Stimulated activated naive CD4-positive, alpha-beta T cell treated with Interleukin-2 at 50 U/mL for 16 hours (primary cell): ENCODE measurements around the gene RAD51D.
"Not testable (repeated sequence)": the region's sequence is repeated elsewhere in the genome, so short reads cannot be mapped to it uniquely, and the experiment has no call there.

Experiments used
- DNase-seq: peaks from one replicate; lab custom pipeline; 2025; lab: John Stamatoyannopoulos, UW

The RAD51D gene

GRCh38 chr17:35065880-35066279 lies 53.8 kb downstream of the RAD51D start:
- DNase-seq, result no peak

GRCh38 chr17:35064516-35065215 lies 55.0 kb downstream of the RAD51D start:
- DNase-seq, result no peak

- peak; percentile 92 for DNase-seq
These were observed 56.0 kb downstream of the RAD51D start, which contains the start of gene RFFL for GRCh38 chr17:35063514-35064223. RFFL (minus strand) TSS chr17:35063707; CDS start chr17:35026553, 37,154 bp downstream.

GRCh38 chr17:35062308-35062707 lies 57.4 kb downstream of the RAD51D start:
- DNase-seq, result no peak

- DNase-seq, result no peak
These were observed 62.2 kb downstream of the RAD51D start for GRCh38 chr17:35057332-35057915.

- no peak for DNase-seq
These were observed 63.6 kb downstream of the RAD51D start for GRCh38 chr17:35056013-35056412.

- no peak for DNase-seq
These were observed 66.5 kb downstream of the RAD51D start for GRCh38 chr17:35053204-35053603.

- no peak for DNase-seq
These were observed 66.9 kb downstream of the RAD51D start for GRCh38 chr17:35052780-35053179.

GRCh38 chr17:35052241-35052610 lies 67.4 kb downstream of the RAD51D start:
- no peak for DNase-seq

GRCh38 chr17:35051579-35052240 lies 68.0 kb downstream of the RAD51D start:
- no peak for DNase-seq

- DNase-seq, result no peak
These were observed 68.5 kb downstream of the RAD51D start for GRCh38 chr17:35051183-35051578.

GRCh38 chr17:35050170-35050569 lies 69.5 kb downstream of the RAD51D start:
- no peak for DNase-seq

- DNase-seq, result no peak
These were observed 70.8 kb downstream of the RAD51D start for GRCh38 chr17:35048685-35049379.

- peak; percentile 59 for DNase-seq
These were observed 72.8 kb downstream of the RAD51D start for GRCh38 chr17:35046740-35047283.

GRCh38 chr17:35046245-35046644 lies 73.4 kb downstream of the RAD51D start:
- DNase-seq, result no peak

- not testable (repeated sequence) for DNase-seq
These were observed 74.1 kb downstream of the RAD51D start for GRCh38 chr17:35045458-35045979.

GRCh38 chr17:35044181-35044580 lies 75.5 kb downstream of the RAD51D start:
- no peak for DNase-seq
